ENCODE results near the gene PLPP3.

The PLPP3 gene

GRCh38 chr1:56522680-56523079 is 56.7 kb downstream of the PLPP3 start:
- no peak for DNase-seq (ENCODE audit: low spot score)

DNA sequence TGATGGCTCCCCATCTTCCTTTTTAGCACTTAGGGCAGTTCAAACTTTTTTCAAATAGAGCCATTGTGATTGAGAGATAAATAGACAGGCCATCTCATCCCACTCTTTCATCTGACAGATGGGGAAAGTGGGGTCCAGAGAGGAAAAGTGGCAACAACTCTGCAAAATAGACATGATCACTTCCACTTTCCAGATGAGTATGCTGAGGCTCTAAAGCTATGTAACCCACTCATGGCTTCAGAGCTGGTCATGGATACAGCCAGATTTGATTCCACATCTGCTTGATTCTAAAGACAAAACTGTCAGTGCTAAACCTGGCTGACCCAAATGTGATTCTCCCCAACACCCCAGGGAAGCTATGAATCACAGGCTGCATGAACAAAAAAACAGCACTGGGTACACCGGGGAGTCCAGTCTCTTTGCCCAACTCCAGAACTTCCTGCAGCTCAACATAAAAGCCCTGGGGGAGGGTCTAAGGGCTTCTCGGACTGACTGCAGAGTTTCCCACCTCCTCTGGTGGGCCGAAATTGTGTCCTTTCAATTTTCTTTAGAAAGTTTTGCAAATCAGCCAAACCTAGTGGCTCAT is 59.3 kb downstream of the PLPP3 start:
- no peak for DNase-seq (ENCODE audit: low spot score)

DNA sequence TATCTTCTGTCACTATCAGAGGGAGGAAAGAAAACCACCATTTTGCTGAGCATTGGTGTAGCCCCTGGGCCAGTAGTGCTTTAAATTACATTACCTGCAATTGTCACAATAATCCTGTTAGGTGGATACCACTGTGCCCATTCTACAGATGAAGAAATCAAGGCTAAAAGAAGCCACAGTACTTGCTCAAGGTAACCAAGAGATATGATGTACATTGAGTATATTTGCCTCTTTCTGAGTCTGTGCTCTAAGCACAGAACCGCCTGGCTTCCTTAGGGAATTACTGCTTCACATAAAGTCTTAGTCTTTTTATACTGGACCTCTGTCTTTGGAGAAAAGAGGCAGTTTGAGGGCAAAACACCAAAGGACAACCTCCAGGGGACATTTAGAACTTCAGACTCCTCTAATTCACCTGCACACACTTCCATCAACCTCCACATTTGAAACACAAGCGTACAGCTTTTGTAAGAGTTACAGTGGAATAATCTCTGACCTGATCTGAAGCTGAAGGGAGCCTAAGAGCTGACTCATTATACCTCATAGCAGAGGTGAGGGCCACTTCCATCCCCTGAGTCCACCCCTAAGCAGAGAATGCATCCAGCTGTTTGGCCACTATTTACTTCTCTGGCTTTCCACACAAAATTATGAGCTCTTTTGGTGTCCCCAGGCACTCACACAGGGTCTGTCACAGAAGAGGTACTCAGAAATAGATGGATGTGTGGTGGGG is 61.8 kb downstream of the PLPP3 start:
- no peak for DNase-seq (ENCODE audit: low spot score)

DNA sequence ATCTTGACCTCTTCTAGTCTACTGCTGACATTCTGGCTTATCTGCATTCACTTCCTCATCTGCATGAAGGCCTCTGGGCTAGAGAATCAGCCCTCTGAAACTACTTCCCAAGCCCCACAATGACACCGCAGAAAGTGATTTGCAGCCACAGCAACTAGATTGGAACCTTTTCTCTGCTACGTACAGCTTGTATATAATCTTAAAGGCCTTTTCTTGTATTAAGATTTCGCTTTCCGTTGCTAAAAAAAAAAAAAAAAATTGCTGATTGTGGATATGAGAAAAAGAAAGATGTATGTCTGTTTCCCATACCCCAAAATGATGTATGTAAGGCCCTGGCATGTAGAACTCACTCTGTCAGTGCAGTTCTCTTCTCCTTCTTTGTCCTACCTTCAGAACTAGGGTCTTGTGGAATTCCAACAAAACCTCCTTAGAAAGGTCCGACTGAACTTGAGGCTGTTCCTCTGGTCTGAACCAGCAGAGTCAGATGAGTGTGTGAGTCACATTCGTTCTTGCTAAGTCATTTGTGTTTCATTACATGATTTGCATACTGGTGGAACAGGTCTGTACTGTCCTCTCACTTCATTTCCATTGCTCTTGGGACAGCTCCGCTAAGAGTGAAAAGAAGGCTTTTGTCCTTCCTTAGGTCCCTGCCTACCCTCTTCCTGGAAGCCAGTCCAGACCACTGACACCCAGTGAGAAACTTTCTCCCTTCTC is 62.7 kb downstream of the PLPP3 start:
- DNase-seq (ENCODE audit: low spot score): no peak

- no peak for DNase-seq (ENCODE audit: low spot score)
Observed at GRCh38 chr1:56515898-56516538, 63.3 kb downstream of the PLPP3 start.

GRCh38 chr1:56512724-56513494 is 66.5 kb downstream of the PLPP3 start:
- DNase-seq (ENCODE audit: low spot score): no peak

DNA sequence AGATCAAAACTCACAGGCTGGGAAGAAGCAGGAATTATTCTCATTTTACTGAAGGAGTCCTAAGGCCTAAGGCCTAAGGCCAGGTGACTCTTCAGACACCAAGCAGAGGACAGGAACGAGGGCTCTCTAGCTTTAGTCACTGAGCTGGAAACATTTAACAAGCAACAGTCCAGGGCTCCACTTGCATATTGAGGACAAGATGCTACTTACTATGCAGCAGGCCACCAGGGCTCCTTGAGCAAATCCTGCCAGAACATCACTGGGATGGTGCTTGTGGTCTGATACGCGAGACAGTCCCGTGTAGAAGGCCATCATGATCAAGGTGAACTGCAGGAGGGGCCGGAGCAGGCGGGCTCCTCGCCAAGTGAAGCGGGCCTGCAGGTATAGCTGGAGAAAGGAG is 67.6 kb downstream of the PLPP3 start:
- no peak for DNase-seq (ENCODE audit: low spot score)

- DNase-seq (ENCODE audit: low spot score): no peak
Observed at GRCh38 chr1:56511364-56511763, 68.0 kb downstream of the PLPP3 start.

- no peak for DNase-seq (ENCODE audit: low spot score)
Observed at GRCh38 chr1:56510642-56511021, 68.7 kb downstream of the PLPP3 start.

GRCh38 chr1:56509713-56510641 is 69.4 kb downstream of the PLPP3 start:
- DNase-seq (ENCODE audit: low spot score): no peak

- DNase-seq (ENCODE audit: low spot score): peak; percentile 28
Observed at GRCh38 chr1:56508523-56508983, 70.8 kb downstream of the PLPP3 start.

- DNase-seq (ENCODE audit: low spot score): no peak
Observed at GRCh38 chr1:56507925-56508522, 71.3 kb downstream of the PLPP3 start.

DNA sequence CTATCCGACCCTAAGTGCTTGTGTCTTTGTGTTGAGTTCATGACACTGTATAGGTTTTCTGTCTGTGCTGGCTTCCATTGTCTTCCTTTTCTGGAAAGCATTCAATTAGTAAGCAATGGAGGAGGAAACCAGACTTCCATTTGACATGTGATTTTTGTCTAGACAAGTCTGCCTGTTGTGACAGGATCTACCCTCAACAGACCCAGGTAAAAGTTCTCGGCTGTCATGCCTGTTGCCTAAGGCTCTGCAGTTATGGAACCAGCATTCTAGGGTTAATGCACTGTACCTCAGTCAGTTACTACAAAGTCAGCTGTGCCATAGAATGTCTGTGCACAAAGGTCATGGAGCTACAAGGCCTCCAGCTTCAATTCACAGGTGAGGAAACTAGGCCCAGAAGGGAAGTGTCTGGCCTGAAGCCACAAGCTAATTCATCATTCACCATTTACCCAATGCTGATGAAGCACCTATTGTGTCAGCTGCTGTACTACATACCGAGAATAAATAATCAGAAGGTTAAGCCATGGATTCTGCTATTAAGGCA is 72.3 kb downstream of the PLPP3 start:
- DNase-seq (ENCODE audit: low spot score): no peak

- no peak for DNase-seq (ENCODE audit: low spot score)
Observed at GRCh38 chr1:56505792-56506743, 73.3 kb downstream of the PLPP3 start.

- DNase-seq (ENCODE audit: low spot score): no peak
Observed at GRCh38 chr1:56502700-56503245, 76.6 kb downstream of the PLPP3 start.

DNA sequence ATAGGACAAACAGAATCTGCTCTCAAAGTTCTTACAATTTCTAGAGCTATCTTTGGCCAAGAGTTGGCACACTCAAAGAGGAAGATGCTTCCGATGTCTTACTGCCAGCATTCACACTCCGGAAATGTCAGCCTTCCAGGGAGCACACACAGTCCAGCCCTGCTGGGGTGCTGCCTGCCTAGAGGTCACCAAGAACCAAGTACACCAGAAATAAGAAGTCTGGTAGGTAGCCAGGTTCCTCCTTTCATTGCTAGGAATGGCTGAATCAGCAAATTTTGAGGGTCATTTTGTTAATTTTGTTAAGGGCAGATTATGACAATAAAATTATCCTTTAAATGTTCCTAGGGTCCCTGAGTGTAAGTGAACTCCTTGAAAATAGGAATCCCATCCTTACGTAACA is 77.5 kb downstream of the PLPP3 start:
- no peak for DNase-seq (ENCODE audit: low spot score)

- DNase-seq (ENCODE audit: low spot score): no peak
Observed at GRCh38 chr1:56501426-56501825, 77.9 kb downstream of the PLPP3 start.
